ENCODE data around the gene PAPPA.

PAPPA gene

GRCh38 chr9:116316246-116316645, 162.7 kb downstream of the PAPPA start:
- DNase-seq (ENCODE audit: low read depth) = no peak
- H3K4me3 ChIP-seq (ENCODE audit: low read depth, low read length) = no peak overlapping the region
- TF ChIP-seq MYC (IDR thresholded peaks at IDR 0.05; ENCODE audit: low read depth, low read length) = no peak
- TF ChIP-seq POLR2A (IDR thresholded peaks at IDR 0.05; ENCODE audit: extremely low read depth, insufficient read length) = no peak
- no peak for TF ChIP-seq MAX (IDR thresholded peaks at IDR 0.05; ENCODE audit: low read depth, low read length)
- TF ChIP-seq CTCF (IDR thresholded peaks at IDR 0.05; ENCODE audit: low read depth, low read length) = no peak

- H3K4me3 ChIP-seq (ENCODE audit: low read depth, low read length) = no peak overlapping the region
- no peak for TF ChIP-seq MAX (IDR thresholded peaks at IDR 0.05; ENCODE audit: low read depth, low read length)
- no peak for TF ChIP-seq POLR2A (IDR thresholded peaks at IDR 0.05; ENCODE audit: extremely low read depth, insufficient read length)
- no peak for TF ChIP-seq CTCF (IDR thresholded peaks at IDR 0.05; ENCODE audit: low read depth, low read length)
Observed at GRCh38 chr9:116317503-116317902, 163.9 kb downstream of the PAPPA start.

GRCh38 chr9:116318468-116319374, 165.1 kb downstream of the PAPPA start:
- DNase-seq (ENCODE audit: low read depth) = no peak
- TF ChIP-seq MAX (IDR thresholded peaks at IDR 0.05; ENCODE audit: low read depth, low read length) (no peak), CTCF (IDR thresholded peaks at IDR 0.05; ENCODE audit: low read depth, low read length) (no peak), MYC (IDR thresholded peaks at IDR 0.05; ENCODE audit: low read depth, low read length) (no peak), POLR2A (IDR thresholded peaks at IDR 0.05; ENCODE audit: extremely low read depth, insufficient read length) (no peak)
- H3K4me3 ChIP-seq (ENCODE audit: low read depth, low read length) = no peak overlapping the region

More at GRCh38 chr9:116317503-116317902, 163.9 kb downstream of the PAPPA start:
- no peak for DNase-seq (ENCODE audit: low read depth)

- DNase-seq (ENCODE audit: low read depth) = no peak
- TF ChIP-seq POLR2A (IDR thresholded peaks at IDR 0.05; ENCODE audit: extremely low read depth, insufficient read length) = no peak
- no peak for TF ChIP-seq MAX (IDR thresholded peaks at IDR 0.05; ENCODE audit: low read depth, low read length)
- TF ChIP-seq MYC (IDR thresholded peaks at IDR 0.05; ENCODE audit: low read depth, low read length) = no peak
- no peak for TF ChIP-seq CTCF (IDR thresholded peaks at IDR 0.05; ENCODE audit: low read depth, low read length)
- H3K4me3 ChIP-seq (ENCODE audit: low read depth, low read length) = no peak overlapping the region
Observed at GRCh38 chr9:116319480-116319879, 165.9 kb downstream of the PAPPA start.

- H3K4me3 ChIP-seq (ENCODE audit: low read depth, low read length) = no peak overlapping the region
- DNase-seq (ENCODE audit: low read depth) = no peak
- TF ChIP-seq POLR2A (IDR thresholded peaks at IDR 0.05; ENCODE audit: extremely low read depth, insufficient read length) (no peak), CTCF (IDR thresholded peaks at IDR 0.05; ENCODE audit: low read depth, low read length) (no peak), MYC (IDR thresholded peaks at IDR 0.05; ENCODE audit: low read depth, low read length) (no peak), MAX (IDR thresholded peaks at IDR 0.05; ENCODE audit: low read depth, low read length) (no peak)
Observed at GRCh38 chr9:116320290-116320689, 166.7 kb downstream of the PAPPA start.
